Duodenal mucosa (tissue), 2 donors: ENCODE results near the gene OSMR.

Source experiments
- H3K27ac ChIP-seq: one replicate; pipeline ENCODE4 v1.7.0; 2013; ENCODE audit warnings: low read depth, low read length
- H3K27me3 ChIP-seq, 2 donors: one replicate each; pipeline ENCODE4 v1.7.0; 2013; ENCODE audit warnings: low read length in 2 of 2, control low read depth in 1 of 2; ENCODE audit not compliant: insufficient read depth in 2 of 2, control insufficient read depth in 1 of 2
- H3K36me3 ChIP-seq, 2 donors: one replicate each; pipeline ENCODE4 v1.7.0; 2013; ENCODE audit warnings: low read length in 2 of 2, control low read depth in 1 of 2; ENCODE audit not compliant: insufficient read depth in 2 of 2, control insufficient read depth in 1 of 2
- H3K4me1 ChIP-seq, 2 donors: one replicate each; pipeline ENCODE4 v1.7.0; 2013; ENCODE audit warnings: low read length in 2 of 2, control low read depth in 1 of 2; ENCODE audit not compliant: insufficient read depth in 2 of 2, control insufficient read depth in 1 of 2
- H3K4me3 ChIP-seq, 2 donors: one replicate each; pipeline ENCODE4 v1.7.0; 2013; ENCODE audit warnings: low read length in 2 of 2, low read depth in 1 of 2
- H3K9ac ChIP-seq, 2 donors: one replicate each; pipeline ENCODE4 v1.7.0; 2013; ENCODE audit warnings: low read length in 2 of 2, low read depth in 1 of 2
- H3K9me3 ChIP-seq, 2 donors: one replicate each; pipeline ENCODE4 v1.7.0; 2013; ENCODE audit warnings: low read length in 2 of 2, control low read depth in 1 of 2; ENCODE audit not compliant: control insufficient read depth in 1 of 2

The OSMR gene

GRCh38 chr5:38889424-38889823, 43.6 kb downstream of the OSMR start:
- Histone ChIP-seq H3K9me3 (no peaks in the 10 kb centered on the region), H3K4me1 (no peaks in the 10 kb centered on the region), H3K9ac (no peak overlapping the region), H3K36me3 (no peaks in the 10 kb centered on the region), H3K27me3 (no peaks in the 10 kb centered on the region), H3K4me3 (no peak overlapping the region), H3K27ac (no peak overlapping the region)

DNA sequence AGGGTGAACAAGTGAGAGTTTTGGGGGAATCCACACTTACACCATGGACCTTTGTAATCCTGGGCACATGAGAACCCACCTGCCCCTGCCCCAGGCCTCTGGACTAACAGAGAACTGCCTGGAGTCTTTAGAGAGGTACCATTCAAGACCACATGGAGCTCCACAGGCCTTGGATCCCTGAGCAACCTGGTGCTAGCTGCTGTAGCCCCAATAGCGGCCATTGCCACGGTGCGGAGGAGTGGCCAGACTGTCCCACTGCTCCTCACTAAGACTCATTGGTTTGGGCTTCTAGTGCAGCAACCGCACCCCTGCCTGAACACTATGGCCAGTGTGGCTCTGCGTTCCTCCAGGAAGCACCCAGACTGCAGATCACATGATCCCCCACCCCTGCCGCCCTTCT, 45.8 kb downstream of the OSMR start:
- no peak overlapping the region for H3K27ac ChIP-seq
- no peaks in the 10 kb centered on the region for H3K27me3 ChIP-seq
- H3K9me3 ChIP-seq = no peaks in the 10 kb centered on the region
- no peak overlapping the region for H3K4me3 ChIP-seq
- H3K4me1 ChIP-seq = no peaks in the 10 kb centered on the region
- no peak overlapping the region for H3K9ac ChIP-seq
- H3K36me3 ChIP-seq = no peaks in the 10 kb centered on the region

GRCh38 chr5:38892363-38892762, 46.6 kb downstream of the OSMR start:
- H3K4me1 ChIP-seq = no peaks in the 10 kb centered on the region
- peaks cover 0 to 3% of the 10 kb centered on the region in 2 donors for H3K9me3 ChIP-seq
- H3K36me3 ChIP-seq = no peaks in the 10 kb centered on the region
- H3K4me3 ChIP-seq = no peak overlapping the region
- H3K9ac ChIP-seq = no peak overlapping the region
- no peaks in the 10 kb centered on the region for H3K27me3 ChIP-seq
- no peak overlapping the region for H3K27ac ChIP-seq

GRCh38 chr5:38896760-38897159, 50.9 kb downstream of the OSMR start:
- Histone ChIP-seq H3K27me3 (no peaks in the 10 kb centered on the region), H3K4me1 (no peaks in the 10 kb centered on the region), H3K9ac (no peak overlapping the region), H3K27ac (no peak overlapping the region), H3K36me3 (no peaks in the 10 kb centered on the region), H3K9me3 (peaks cover 0 to 3% of the 10 kb centered on the region in 2 donors), H3K4me3 (no peak overlapping the region)

- Histone ChIP-seq H3K9me3 (peaks cover 0 to 3% of the 10 kb centered on the region in 2 donors), H3K36me3 (no peaks in the 10 kb centered on the region), H3K27ac (no peak overlapping the region), H3K27me3 (no peaks in the 10 kb centered on the region), H3K4me1 (no peaks in the 10 kb centered on the region), H3K4me3 (no peak overlapping the region), H3K9ac (no peak overlapping the region)
Measured at GRCh38 chr5:38899936-38900335, 54.1 kb downstream of the OSMR start.

DNA sequence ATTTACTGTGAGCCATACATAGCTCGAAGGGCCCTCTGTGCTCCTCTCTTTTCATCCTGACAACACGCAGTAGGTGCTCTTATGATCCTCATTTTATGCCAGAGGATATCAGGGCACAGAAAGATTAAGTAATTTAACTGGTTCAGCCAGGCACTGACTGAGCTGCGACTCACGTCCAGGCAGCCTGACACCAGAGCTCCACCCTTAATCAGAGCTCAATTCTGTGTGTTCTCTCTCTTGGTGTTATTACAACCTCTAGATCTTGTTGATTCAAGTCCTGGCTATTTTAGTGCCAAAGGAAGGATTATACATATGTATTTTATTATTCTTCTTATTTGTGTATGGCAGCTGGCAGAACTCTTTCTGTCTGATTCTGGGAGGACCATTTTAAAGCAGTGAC, 59.7 kb downstream of the OSMR start:
- Histone ChIP-seq H3K9ac (no peak overlapping the region), H3K4me3 (no peak overlapping the region), H3K9me3 (peaks cover 0 to 2% of the 10 kb centered on the region in 2 donors), H3K27ac (no peak overlapping the region), H3K4me1 (no peaks in the 10 kb centered on the region), H3K27me3 (peaks cover 0 to 3% of the 10 kb centered on the region in 2 donors), H3K36me3 (no peaks in the 10 kb centered on the region)

DNA sequence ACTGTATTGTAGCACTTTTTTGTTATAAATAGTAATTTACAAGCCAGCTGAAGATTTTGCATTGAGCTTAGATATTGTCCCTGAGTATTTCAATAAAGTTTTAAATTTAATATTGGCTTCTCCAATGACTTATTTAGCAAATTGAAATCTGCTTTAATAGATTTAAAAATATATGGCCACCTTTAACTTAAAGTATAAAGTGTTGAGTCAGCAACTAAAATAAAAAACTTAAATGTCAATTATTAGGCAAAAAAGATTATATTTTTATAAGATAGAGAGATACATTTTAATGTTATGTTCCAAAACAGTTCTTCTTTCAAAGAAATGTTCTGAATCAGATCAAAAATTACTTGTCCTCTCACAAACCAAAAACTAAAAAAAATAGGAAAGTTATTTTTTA, 60.7 kb downstream of the OSMR start:
- H3K9ac ChIP-seq = no peak overlapping the region
- H3K27ac ChIP-seq = no peak overlapping the region
- no peaks in the 10 kb centered on the region for H3K36me3 ChIP-seq
- H3K27me3 ChIP-seq = peaks cover 0 to 3% of the 10 kb centered on the region in 2 donors
- H3K4me1 ChIP-seq = no peaks in the 10 kb centered on the region
- no peak overlapping the region for H3K4me3 ChIP-seq
- peaks cover 0 to 2% of the 10 kb centered on the region in 2 donors for H3K9me3 ChIP-seq

DNA sequence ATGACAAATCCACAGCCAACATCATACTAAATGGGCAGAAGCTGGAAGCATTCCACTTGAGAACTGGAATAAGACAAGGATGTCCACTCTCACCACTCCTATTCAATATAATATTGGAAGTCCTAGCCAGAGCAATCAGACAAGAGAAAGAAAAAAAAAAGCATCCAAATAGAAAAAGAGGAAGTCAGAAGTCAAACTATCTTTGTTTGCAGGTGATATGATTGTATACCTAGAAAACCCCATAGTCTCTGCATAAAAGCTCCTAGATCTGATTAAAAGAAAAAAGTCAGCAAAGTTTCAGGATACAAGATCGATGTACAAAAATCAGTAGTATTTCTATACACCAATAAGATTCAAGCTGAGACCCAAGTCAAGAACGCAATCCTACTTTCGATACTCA, 66.1 kb downstream of the OSMR start:
- H3K9ac ChIP-seq = no peak overlapping the region
- H3K27me3 ChIP-seq = peaks cover 0 to 3% of the 10 kb centered on the region in 2 donors
- no peak overlapping the region for H3K4me3 ChIP-seq
- H3K36me3 ChIP-seq = no peaks in the 10 kb centered on the region
- H3K9me3 ChIP-seq = peaks cover 0 to 2% of the 10 kb centered on the region in 2 donors
- H3K27ac ChIP-seq = no peak overlapping the region
- no peaks in the 10 kb centered on the region for H3K4me1 ChIP-seq

GRCh38 chr5:38913714-38914113, 67.9 kb downstream of the OSMR start:
- no peaks in the 10 kb centered on the region for H3K27me3 ChIP-seq
- no peak overlapping the region for H3K4me3 ChIP-seq
- no peaks in the 10 kb centered on the region for H3K36me3 ChIP-seq
- no peak overlapping the region for H3K9ac ChIP-seq
- H3K27ac ChIP-seq = no peak overlapping the region
- H3K4me1 ChIP-seq = no peaks in the 10 kb centered on the region
- peaks cover 0 to 2% of the 10 kb centered on the region in 2 donors for H3K9me3 ChIP-seq

- Histone ChIP-seq H3K27me3 (no peaks in the 10 kb centered on the region), H3K4me3 (no peak overlapping the region), H3K36me3 (no peaks in the 10 kb centered on the region), H3K9me3 (no peaks in the 10 kb centered on the region), H3K9ac (no peak overlapping the region), H3K4me1 (no peaks in the 10 kb centered on the region), H3K27ac (no peak overlapping the region)
Measured at GRCh38 chr5:38916802-38917201, 71.0 kb downstream of the OSMR start.

DNA sequence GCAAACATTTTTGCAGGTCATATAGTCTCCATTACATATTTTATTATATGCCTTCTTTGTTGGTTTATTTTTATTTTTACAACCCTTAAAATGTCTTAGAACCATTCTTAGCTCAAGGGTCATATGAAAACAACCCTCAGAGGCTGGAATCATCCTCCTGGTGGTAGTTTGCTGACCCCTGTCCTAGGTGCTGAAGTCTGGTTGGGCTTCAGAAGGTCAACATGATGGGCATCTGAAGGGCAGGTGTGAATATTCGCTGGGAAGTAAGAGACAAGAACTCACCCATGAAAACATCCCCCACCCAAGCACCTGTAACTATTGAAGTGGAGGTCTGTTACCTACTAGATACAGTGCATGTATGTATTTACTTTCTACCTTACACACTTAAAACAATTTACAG, 75.4 kb downstream of the OSMR start:
- Histone ChIP-seq H3K27me3 (no peaks in the 10 kb centered on the region), H3K9me3 (no peaks in the 10 kb centered on the region), H3K4me3 (no peak overlapping the region), H3K27ac (no peak overlapping the region), H3K36me3 (no peaks in the 10 kb centered on the region), H3K4me1 (no peaks in the 10 kb centered on the region), H3K9ac (no peak overlapping the region)
